Hepatocyte (in vitro differentiated cells): ENCODE results near the gene THSD7B.

Experiments used
- EZH2 ChIP-seq: fragments of 200-600 bp; sonication (generic); IDR thresholded peaks from 2 replicates; pipeline ENCODE4 v1.6.1; 2016; ENCODE audit warnings: antibody characterized with exemption, mild to moderate bottlenecking, borderline replicate concordance
- EZH2phosphoT487 ChIP-seq: fragments of 200-600 bp; sonication (generic); IDR thresholded peaks from one replicate; pipeline ENCODE4 v1.6.1; 2018; ENCODE audit warnings: antibody characterized with exemption, mild to moderate bottlenecking, low read depth, moderate library complexity; ENCODE audit not compliant: unreplicated experiment, severe bottlenecking
- TF ChIP-seq, protein P1 (sequence below): fragments of 200-600 bp; sonication (generic); IDR thresholded peaks from 2 replicates; pipeline ENCODE4 v1.5.1; 2016; ENCODE audit warnings: antibody characterized with exemption, mild to moderate bottlenecking; ENCODE audit not compliant: poor library complexity

DNA sequence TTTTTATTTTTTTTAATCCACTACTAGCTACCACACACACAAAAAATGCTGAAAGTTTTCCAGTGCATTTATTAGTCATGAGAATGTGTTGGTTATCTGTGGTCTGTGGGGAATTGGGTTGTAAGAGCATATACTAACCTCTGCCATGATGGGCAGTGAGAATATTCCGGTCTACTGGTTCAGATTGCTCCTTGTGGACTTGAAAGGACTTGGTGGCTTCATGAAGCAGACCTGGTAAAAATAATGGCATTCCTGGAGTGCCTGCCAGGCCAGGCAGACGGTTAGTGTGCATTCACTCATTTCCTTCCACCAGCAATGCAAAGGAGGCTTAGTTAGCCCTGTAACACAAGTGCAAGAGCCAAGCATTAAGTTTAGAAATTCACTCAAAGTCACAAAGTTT is 150.8 kb downstream of the THSD7B start:
- TF ChIP-seq, protein P1, sequence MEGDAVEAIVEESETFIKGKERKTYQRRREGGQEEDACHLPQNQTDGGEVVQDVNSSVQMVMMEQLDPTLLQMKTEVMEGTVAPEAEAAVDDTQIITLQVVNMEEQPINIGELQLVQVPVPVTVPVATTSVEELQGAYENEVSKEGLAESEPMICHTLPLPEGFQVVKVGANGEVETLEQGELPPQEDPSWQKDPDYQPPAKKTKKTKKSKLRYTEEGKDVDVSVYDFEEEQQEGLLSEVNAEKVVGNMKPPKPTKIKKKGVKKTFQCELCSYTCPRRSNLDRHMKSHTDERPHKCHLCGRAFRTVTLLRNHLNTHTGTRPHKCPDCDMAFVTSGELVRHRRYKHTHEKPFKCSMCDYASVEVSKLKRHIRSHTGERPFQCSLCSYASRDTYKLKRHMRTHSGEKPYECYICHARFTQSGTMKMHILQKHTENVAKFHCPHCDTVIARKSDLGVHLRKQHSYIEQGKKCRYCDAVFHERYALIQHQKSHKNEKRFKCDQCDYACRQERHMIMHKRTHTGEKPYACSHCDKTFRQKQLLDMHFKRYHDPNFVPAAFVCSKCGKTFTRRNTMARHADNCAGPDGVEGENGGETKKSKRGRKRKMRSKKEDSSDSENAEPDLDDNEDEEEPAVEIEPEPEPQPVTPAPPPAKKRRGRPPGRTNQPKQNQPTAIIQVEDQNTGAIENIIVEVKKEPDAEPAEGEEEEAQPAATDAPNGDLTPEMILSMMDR, result no peak
- TF ChIP-seq EZH2phosphoT487, result no peak
- TF ChIP-seq EZH2, result no peak
